Measurements from ENCODE around the gene CADM2. TPM values are rescaled to one million over a fixed set of nuclear protein-coding genes. Genes with fewer than 3 reads are reported as not detected.

Gene CADM2
- total RNA-seq, 1 experiment from 2014 or later: 10.9 TPM

DNA sequence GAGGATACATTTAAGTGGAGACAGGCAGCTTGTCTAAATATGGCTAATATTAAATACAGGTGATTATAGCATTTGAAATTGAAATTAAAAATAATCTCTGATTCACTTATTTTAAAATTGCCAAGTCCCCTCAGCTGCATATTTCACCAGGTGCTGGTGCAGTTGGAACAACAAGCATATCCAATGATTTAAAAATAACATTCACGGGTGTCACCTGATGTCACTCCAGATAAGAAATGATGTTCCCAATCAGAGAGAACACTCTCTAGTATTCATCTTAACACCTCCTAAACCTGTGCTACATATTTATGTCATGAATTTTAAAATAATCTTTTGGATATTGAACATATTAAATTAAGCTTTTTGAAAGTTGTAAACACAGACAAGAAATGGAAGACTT is 249.9 kb downstream of the CADM2 start:
- no peaks in the 10 kb centered on the region for H3K4me1 ChIP-seq (ENCODE audit: insufficient read depth, low read length)
- H3K27me3 ChIP-seq (ENCODE audit: insufficient read depth, low read length): no peaks in the 10 kb centered on the region
- DNase-seq: no peak
- TF ChIP-seq, protein P1, sequence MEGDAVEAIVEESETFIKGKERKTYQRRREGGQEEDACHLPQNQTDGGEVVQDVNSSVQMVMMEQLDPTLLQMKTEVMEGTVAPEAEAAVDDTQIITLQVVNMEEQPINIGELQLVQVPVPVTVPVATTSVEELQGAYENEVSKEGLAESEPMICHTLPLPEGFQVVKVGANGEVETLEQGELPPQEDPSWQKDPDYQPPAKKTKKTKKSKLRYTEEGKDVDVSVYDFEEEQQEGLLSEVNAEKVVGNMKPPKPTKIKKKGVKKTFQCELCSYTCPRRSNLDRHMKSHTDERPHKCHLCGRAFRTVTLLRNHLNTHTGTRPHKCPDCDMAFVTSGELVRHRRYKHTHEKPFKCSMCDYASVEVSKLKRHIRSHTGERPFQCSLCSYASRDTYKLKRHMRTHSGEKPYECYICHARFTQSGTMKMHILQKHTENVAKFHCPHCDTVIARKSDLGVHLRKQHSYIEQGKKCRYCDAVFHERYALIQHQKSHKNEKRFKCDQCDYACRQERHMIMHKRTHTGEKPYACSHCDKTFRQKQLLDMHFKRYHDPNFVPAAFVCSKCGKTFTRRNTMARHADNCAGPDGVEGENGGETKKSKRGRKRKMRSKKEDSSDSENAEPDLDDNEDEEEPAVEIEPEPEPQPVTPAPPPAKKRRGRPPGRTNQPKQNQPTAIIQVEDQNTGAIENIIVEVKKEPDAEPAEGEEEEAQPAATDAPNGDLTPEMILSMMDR (conservative IDR thresholded peaks at IDR 0.05): no peak
- no CpG with 5 or more reads among the region's 1 CpG for WGBS (ENCODE audit: extremely low coverage, insufficient read length, low lambda C conversion rate)
- no peak overlapping the region for H3K4me2 ChIP-seq (ENCODE audit: insufficient read depth, insufficient read length, low read length)
- H2BK120ac ChIP-seq (ENCODE audit: low read depth, low read length, poor library complexity, severe bottlenecking): no peak overlapping the region
- no peaks in the 10 kb centered on the region for H3K23me2 ChIP-seq (ENCODE audit: insufficient read length, low read depth, low read length, poor library complexity, severe bottlenecking)
- no peak overlapping the region for H3T11ph ChIP-seq (ENCODE audit: low read length)
- H3K56ac ChIP-seq (ENCODE audit: insufficient read length, low read depth, low read length): no peak overlapping the region
- H4K20me1 ChIP-seq (ENCODE audit: control insufficient read depth, insufficient read depth, insufficient read length): no peaks in the 10 kb centered on the region
- H3K27ac Mint-ChIP-seq: no peak overlapping the region
- H3K23ac ChIP-seq (ENCODE audit: insufficient read length, low read depth, low read length): no peak overlapping the region
- H2BK15ac ChIP-seq (ENCODE audit: low read depth, low read length): no peak overlapping the region
- no peak overlapping the region for H3K4me3 Mint-ChIP-seq
- H4K8ac ChIP-seq (replicated peaks; ENCODE audit: insufficient read length, low read depth, low read length): no peak overlapping the region
- H3K9me3 Mint-ChIP-seq: no peaks in the 10 kb centered on the region; a peak in 1 of 5 replicates
- no peak overlapping the region for H2AK5ac ChIP-seq (ENCODE audit: insufficient read length, low read length)
- no peak overlapping the region for H2AFZ ChIP-seq (ENCODE audit: low read length)
- H2BK12ac ChIP-seq (ENCODE audit: insufficient read length, low read depth, low read length): no peak overlapping the region
- no peak overlapping the region for H3K4ac ChIP-seq (ENCODE audit: low read depth, low read length)
- no peak overlapping the region for H4K5ac ChIP-seq (ENCODE audit: insufficient read length, low read depth, low read length)
- no peaks in the 10 kb centered on the region for H3K79me2 ChIP-seq (ENCODE audit: insufficient read depth, low read length)
- H3K14ac ChIP-seq (ENCODE audit: insufficient read depth, low read length): no peak overlapping the region
- H3K18ac ChIP-seq (ENCODE audit: insufficient read length, low read depth, low read length): no peak overlapping the region
- H2BK20ac ChIP-seq (ENCODE audit: low read depth, low read length, poor library complexity, severe bottlenecking): no peak overlapping the region
- H3K27me3 Mint-ChIP-seq (ENCODE audit: low read depth): no peaks in the 10 kb centered on the region
- H2BK5ac ChIP-seq (ENCODE audit: insufficient read length, low read length): no peak overlapping the region
- H3K9ac ChIP-seq (ENCODE audit: extremely low read depth, insufficient read length, low read length): no peak overlapping the region
- no peaks in the 10 kb centered on the region for H3K79me1 ChIP-seq (ENCODE audit: insufficient read depth, low read depth, low read length, poor library complexity, severe bottlenecking)
- no peaks in the 10 kb centered on the region for H3K4me1 Mint-ChIP-seq
- H3K27ac ChIP-seq (ENCODE audit: insufficient read length, low read depth, low read length): no peak overlapping the region
- H3K36me3 Mint-ChIP-seq (ENCODE audit: insufficient read depth in 1 of 3, low read depth in 3 of 3): peaks cover 0 to 8% (median 5%) of the 10 kb centered on the region in 3 experiments; a peak in 3 of 7 replicates
- no peaks in the 10 kb centered on the region for H3K9me3 ChIP-seq (ENCODE audit: control insufficient read depth, low read depth, low read length)
- H4K91ac ChIP-seq (ENCODE audit: insufficient read length, low read depth, low read length): no peak overlapping the region

All from H9 (cell line).